HCT116 (cell line): Measurements from ENCODE around the gene JPH3.

ENCODE experiments used
- CBX3 ChIP-seq: IDR thresholded peaks from 2 replicates; pipeline ENCODE4 v1.6.1; 2012; ENCODE audit warnings: low read depth
- CEBPB ChIP-seq: IDR thresholded peaks from 2 replicates; pipeline ENCODE4 v1.6.1; 2012; ENCODE audit warnings: low read depth
- EGR1 ChIP-seq: IDR thresholded peaks from 2 replicates; pipeline ENCODE4 v1.6.1; 2012; ENCODE audit warnings: low read depth
- EZH2 ChIP-seq: fragments of 200-600 bp; sonication (generic); IDR thresholded peaks from 2 replicates; pipeline ENCODE4 v1.6.1; 2017; ENCODE audit warnings: antibody characterized with exemption, mixed run types
- EZH2phosphoT487 ChIP-seq: fragments of 200-600 bp; IDR thresholded peaks from 2 replicates; pipeline ENCODE4 v1.6.1; 2018; ENCODE audit warnings: antibody characterized with exemption, borderline replicate concordance
- JUND ChIP-seq: IDR thresholded peaks from 2 replicates; pipeline ENCODE4 v1.6.1; 2012
- POLR2A ChIP-seq: IDR thresholded peaks from 2 replicates; pipeline ENCODE4 v1.7.0; 2011; ENCODE audit warnings: borderline replicate concordance; ENCODE audit not compliant: insufficient read depth, insufficient read length; ENCODE audit errors: extremely low read depth
- POLR2AphosphoS5 ChIP-seq: IDR thresholded peaks from 2 replicates; pipeline ENCODE4 v1.6.1; 2011; ENCODE audit warnings: mild to moderate bottlenecking, low read depth, low read length, moderate library complexity
- RAD21 ChIP-seq: IDR thresholded peaks from 2 replicates; pipeline ENCODE4 v1.6.1; 2012; ENCODE audit warnings: low read depth, mild to moderate bottlenecking
- SRF ChIP-seq: IDR thresholded peaks from 2 replicates; pipeline ENCODE4 v1.6.1; 2012; ENCODE audit warnings: low read depth
- TCF7L2 ChIP-seq: IDR thresholded peaks from 2 replicates; pipeline ENCODE4 v1.7.0; 2011; ENCODE audit warnings: borderline replicate concordance, inconsistent platforms; ENCODE audit not compliant: insufficient read depth, insufficient read length; ENCODE audit errors: extremely low read depth
- TF ChIP-seq, protein P1 (sequence below), 3 experiments: fragments of 200-600 bp in 1 of 3; sonication (generic) in 1 of 3; IDR thresholded peaks in 2 of 3; conservative IDR thresholded peaks in 1 of 3; 2 replicates each; pipeline ENCODE4 v1.5.1; 2012 to 2017; ENCODE audit warnings: low read depth in 2 of 3, low read length in 2 of 3, antibody characterized with exemption in 1 of 3, borderline replicate concordance in 1 of 3, control low read depth in 1 of 3, mild to moderate bottlenecking in 1 of 3, mixed read lengths in 1 of 3, mixed run types in 1 of 3, moderate library complexity in 1 of 3; ENCODE audit not compliant: insufficient read depth in 1 of 3
- TF ChIP-seq, protein P2 (sequence below): IDR thresholded peaks from 2 replicates; pipeline ENCODE4 v1.6.1; 2012
- TF ChIP-seq, protein P3 (sequence below): IDR thresholded peaks from 2 replicates; pipeline ENCODE4 v1.6.1; 2012

DNA sequence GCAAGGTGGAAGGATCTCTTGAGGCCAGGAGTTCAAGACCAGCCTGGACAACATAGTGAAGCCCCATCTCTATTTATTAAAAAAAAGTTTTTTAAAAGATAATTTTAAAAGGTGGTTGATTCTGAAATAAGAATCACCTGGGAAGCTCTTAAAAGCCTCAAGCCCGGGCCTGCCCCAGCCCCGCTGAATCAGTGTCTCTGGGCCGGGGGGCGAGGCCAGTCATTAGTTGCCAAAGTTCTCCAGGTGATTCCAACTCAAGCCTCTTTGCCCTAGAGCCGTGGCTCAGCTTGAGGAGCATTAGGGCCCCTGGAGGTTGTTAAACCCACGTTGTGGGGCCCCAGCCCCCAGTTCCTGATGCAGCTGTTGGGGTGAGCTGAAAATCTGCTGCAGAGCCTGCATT, 24.6 kb downstream of the JPH3 start:
- TF ChIP-seq, protein P1, sequence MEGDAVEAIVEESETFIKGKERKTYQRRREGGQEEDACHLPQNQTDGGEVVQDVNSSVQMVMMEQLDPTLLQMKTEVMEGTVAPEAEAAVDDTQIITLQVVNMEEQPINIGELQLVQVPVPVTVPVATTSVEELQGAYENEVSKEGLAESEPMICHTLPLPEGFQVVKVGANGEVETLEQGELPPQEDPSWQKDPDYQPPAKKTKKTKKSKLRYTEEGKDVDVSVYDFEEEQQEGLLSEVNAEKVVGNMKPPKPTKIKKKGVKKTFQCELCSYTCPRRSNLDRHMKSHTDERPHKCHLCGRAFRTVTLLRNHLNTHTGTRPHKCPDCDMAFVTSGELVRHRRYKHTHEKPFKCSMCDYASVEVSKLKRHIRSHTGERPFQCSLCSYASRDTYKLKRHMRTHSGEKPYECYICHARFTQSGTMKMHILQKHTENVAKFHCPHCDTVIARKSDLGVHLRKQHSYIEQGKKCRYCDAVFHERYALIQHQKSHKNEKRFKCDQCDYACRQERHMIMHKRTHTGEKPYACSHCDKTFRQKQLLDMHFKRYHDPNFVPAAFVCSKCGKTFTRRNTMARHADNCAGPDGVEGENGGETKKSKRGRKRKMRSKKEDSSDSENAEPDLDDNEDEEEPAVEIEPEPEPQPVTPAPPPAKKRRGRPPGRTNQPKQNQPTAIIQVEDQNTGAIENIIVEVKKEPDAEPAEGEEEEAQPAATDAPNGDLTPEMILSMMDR (IDR thresholded peaks at IDR 0.05 in 2 of 3, conservative IDR thresholded peaks at IDR 0.05 in 1 of 3; ENCODE audit: borderline replicate concordance in 1 of 3, insufficient read depth in 1 of 3, low read depth in 2 of 3, low read length in 2 of 3), result no peak
- TF ChIP-seq EZH2 (no peak), POLR2AphosphoS5 (no peak), POLR2A (no peak), CBX3 (no peak), SRF (no peak), CEBPB (no peak), RAD21 (no peak), EGR1 (no peak), EZH2phosphoT487 (no peak), TCF7L2 (no peak), JUND (no peak)
- TF ChIP-seq, protein P2, sequence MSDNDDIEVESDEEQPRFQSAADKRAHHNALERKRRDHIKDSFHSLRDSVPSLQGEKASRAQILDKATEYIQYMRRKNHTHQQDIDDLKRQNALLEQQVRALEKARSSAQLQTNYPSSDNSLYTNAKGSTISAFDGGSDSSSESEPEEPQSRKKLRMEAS, result no peak
- TF ChIP-seq, protein P3, sequence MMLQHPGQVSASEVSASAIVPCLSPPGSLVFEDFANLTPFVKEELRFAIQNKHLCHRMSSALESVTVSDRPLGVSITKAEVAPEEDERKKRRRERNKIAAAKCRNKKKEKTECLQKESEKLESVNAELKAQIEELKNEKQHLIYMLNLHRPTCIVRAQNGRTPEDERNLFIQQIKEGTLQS, result no peak
